IMR-90 (cell line): ENCODE results near the gene NANOS1. TPM values are rescaled to one million over a fixed set of nuclear protein-coding genes. Genes with fewer than 3 reads are reported as not detected.

Source experiments
- ATAC-seq: fragments of 200-7000 bp; cut with Tn5 transposase; 2 replicates; pipeline ENCODE4 v1.9.1; 2020; ENCODE audit warnings: low read depth, mild to moderate bottlenecking, moderate library complexity
- BruUV-seq: library from RNA; stranded (reverse); fragments of 400-500 nt; replicated peaks from 2 replicates; lab custom pipeline; 2021; lab: Mats Ljungman, UMichigan
- CTCF ChIA-PET: fragments of 300-600 bp; formaldehyde crosslinking; extraction: SDS; loops from one replicate; lab custom pipeline; 2021; ENCODE audit warnings: antibody characterized with exemption; lab: Yijun Ruan, JAX
- POLR2A ChIA-PET: fragments of 300-600 bp; sonication (Branson Sonifier 250); formaldehyde crosslinking; loops from one replicate; lab custom pipeline; 2022; ENCODE audit warnings: antibody characterized with exemption; ENCODE audit not compliant: unreplicated experiment; lab: Charles Lee
- DNase-seq: peaks from one replicate; pipeline ENCODE4 v3.0.0; 2013
- H2AFZ ChIP-seq: replicated peaks from 2 replicates; pipeline ENCODE3; 2013; ENCODE audit warnings: low read length, mild to moderate bottlenecking; ENCODE audit not compliant: poor library complexity
- H2AK5ac ChIP-seq: 2 replicates; pipeline ENCODE4 v1.6.1; 2013; ENCODE audit warnings: low read depth, low read length, inconsistent platforms
- H2AK9ac ChIP-seq: replicated peaks from 2 replicates; pipeline ENCODE3; 2013; ENCODE audit warnings: mild to moderate bottlenecking, low read depth, low read length, moderate library complexity; ENCODE audit not compliant: poor library complexity
- H2BK120ac ChIP-seq: 2 replicates; pipeline ENCODE4 v1.6.1; 2013; ENCODE audit warnings: low read depth, low read length, inconsistent platforms
- H2BK15ac ChIP-seq: 3 replicates; pipeline ENCODE4 v1.6.1; 2013; ENCODE audit warnings: low read depth, low read length, inconsistent platforms
- H2BK20ac ChIP-seq: 2 replicates; pipeline ENCODE4 v1.6.1; 2013; ENCODE audit warnings: low read depth, mild to moderate bottlenecking, inconsistent platforms, low read length, moderate library complexity
- H2BK5ac ChIP-seq: 2 replicates; pipeline ENCODE4 v1.6.1; 2013; ENCODE audit warnings: mild to moderate bottlenecking, low read depth, low read length, inconsistent platforms; ENCODE audit not compliant: poor library complexity, severe bottlenecking
- H3K14ac ChIP-seq: replicated peaks from 2 replicates; pipeline ENCODE4 v1.6.1; 2013; ENCODE audit warnings: low read depth, low read length, inconsistent platforms
- H3K18ac ChIP-seq: 2 replicates; pipeline ENCODE4 v1.6.1; 2013; ENCODE audit warnings: low read depth, low read length, control low read depth
- H3K23ac ChIP-seq: 2 replicates; pipeline ENCODE4 v1.6.1; 2013; ENCODE audit warnings: low read depth, low read length, inconsistent platforms
- H3K27ac ChIP-seq: 2 replicates; pipeline ENCODE4 v1.5.1; 2013; ENCODE audit warnings: mild to moderate bottlenecking, control low read depth, low read length; ENCODE audit not compliant: insufficient read depth
- H3K27me3 ChIP-seq: 2 replicates; pipeline ENCODE4 v1.6.1; 2013; ENCODE audit warnings: low read length; ENCODE audit not compliant: control insufficient read depth, insufficient read depth
- H3K36me3 ChIP-seq: 2 replicates; pipeline ENCODE4 v1.6.1; 2013; ENCODE audit warnings: low read length, mixed read lengths; ENCODE audit not compliant: control insufficient read depth, insufficient read depth
- H3K4ac ChIP-seq: 2 replicates; pipeline ENCODE4 v1.6.1; 2013; ENCODE audit warnings: low read depth, low read length, inconsistent platforms
- H3K4me1 ChIP-seq: 2 replicates; pipeline ENCODE4 v1.6.1; 2013; ENCODE audit warnings: low read length, mixed read lengths; ENCODE audit not compliant: control insufficient read depth, insufficient read depth
- H3K4me2 ChIP-seq: 2 replicates; pipeline ENCODE4 v1.6.1; 2013; ENCODE audit warnings: low read depth, mild to moderate bottlenecking, control low read depth, low read length, moderate library complexity
- H3K4me3 ChIP-seq: 2 replicates; pipeline ENCODE4 v1.5.1; 2013; ENCODE audit warnings: low read depth, mild to moderate bottlenecking, control low read depth, low read length, moderate library complexity; ENCODE audit not compliant: insufficient read depth
- H3K56ac ChIP-seq: 2 replicates; pipeline ENCODE4 v1.6.1; 2013; ENCODE audit warnings: low read length, inconsistent platforms; ENCODE audit not compliant: insufficient read depth; ENCODE audit errors: extremely low read depth
- H3K79me1 ChIP-seq, 2 experiments: 2 replicates each; pipeline ENCODE4 v1.6.1; 2013; ENCODE audit warnings: low read length in 2 of 2, inconsistent platforms in 1 of 2, low read depth in 1 of 2
- H3K9ac ChIP-seq: 2 replicates; pipeline ENCODE4 v1.6.1; 2013; ENCODE audit warnings: low read depth, low read length, control low read depth
- H3K9me1 ChIP-seq: 2 replicates; pipeline ENCODE4 v1.6.1; 2013; ENCODE audit warnings: low read length, inconsistent platforms; ENCODE audit not compliant: insufficient read depth
- H3K9me3 ChIP-seq: 2 replicates; pipeline ENCODE4 v1.6.1; 2013; ENCODE audit warnings: low read length; ENCODE audit not compliant: control insufficient read depth, insufficient read depth
- H4K20me1 ChIP-seq: 2 replicates; pipeline ENCODE4 v1.6.1; 2013; ENCODE audit warnings: low read length, inconsistent platforms; ENCODE audit not compliant: insufficient read depth
- H4K5ac ChIP-seq: 2 replicates; pipeline ENCODE4 v1.6.1; 2013; ENCODE audit warnings: mild to moderate bottlenecking, low read depth, low read length, control low read depth
- H4K8ac ChIP-seq, 2 experiments: 2 replicates each; pipeline ENCODE4 v1.6.1; 2013; ENCODE audit warnings: low read depth in 2 of 2, low read length in 2 of 2, control low read depth in 1 of 2, inconsistent platforms in 1 of 2
- H4K91ac ChIP-seq: 2 replicates; pipeline ENCODE4 v1.6.1; 2013; ENCODE audit warnings: low read depth, low read length, inconsistent platforms; ENCODE audit not compliant: insufficient read depth
- USF2 ChIP-seq: fragments of 150-350 bp; IDR thresholded peaks from 2 replicates; pipeline ENCODE4 v1.6.1; 2017; ENCODE audit warnings: mild to moderate bottlenecking, antibody characterized with exemption, low read length, low read depth
- WGBS, 2 experiments: methylation state at CpG; one replicate each; pipeline versions ENCODE4 v1.1.5 to v1.1.7; 2013; ENCODE audit warnings: missing lambda C conversion rate in 2 of 2; ENCODE audit not compliant: insufficient read length in 1 of 2; ENCODE audit errors: extremely low coverage in 2 of 2; 5-methylcytosine and 5-hydroxymethylcytosine counted together
- dilution Hi-C: fragments of 300-500 bp; cut with HindIII; formaldehyde crosslinking; loops from one replicate; pipeline ENCODE4 v1.14.3; 2018; ENCODE audit warnings: low sequenced_read_pairs; ENCODE audit not compliant: unreplicated experiment
- in situ Hi-C: fragments of 300-500 bp; cut with MboI; formaldehyde crosslinking; loops from 3 replicates; pipeline ENCODE4 v1.14.3; 2019; ENCODE audit warnings: low sequenced_read_pairs, inconsistent platforms, mixed read lengths
- intact Hi-C: fragments of 100-400 bp; cut with micrococcal nuclease; formaldehyde crosslinking; loops from 2 replicates; pipeline ENCODE4 v1.10.0; 2022
- polyA plus RNA-seq, 3 experiments: library from polyadenylated mRNA; depleted of rRNA; stranded (reverse); fragments of >200 nt; gene quantifications; 2 replicates each; pipeline ENCODE4 v1.2.3, GENCODE V29; 2012; ENCODE audit warnings: low replicate concordance in 1 of 3
- total RNA-seq: library from RNA; depleted of rRNA; stranded (reverse); fragments of >200 nt; gene quantifications from 2 replicates; pipeline ENCODE4 v1.2.3, GENCODE V29; 2012

The NANOS1 gene
- total and polyA plus RNA-seq, 2 of the 4 experiments (the other 2 are of a cell fraction), result under 0.01 to 0.12 TPM

- no CpG with 5 or more reads among the region's 1 CpG for WGBS, 2 experiments
- no TSS peak for BruUV-seq
- no peak overlapping the region for H3K23ac ChIP-seq
- no peak overlapping the region for H2BK15ac ChIP-seq
- POLR2A ChIA-PET, result no interaction called here
- H2AK9ac ChIP-seq, result no peak overlapping the region
- H4K91ac ChIP-seq, result no peak overlapping the region
- no peak overlapping the region for H2BK120ac ChIP-seq
- no peak overlapping the region for H3K4me2 ChIP-seq
- intact Hi-C loops, result no loop called here
- dilution Hi-C loops, result no loop called here
- H2AK5ac ChIP-seq, result no peak overlapping the region
- H2BK20ac ChIP-seq, result no peak overlapping the region
- no peak overlapping the region for H3K56ac ChIP-seq
- ATAC-seq (no peak), DNase-seq (no peak)
- no peak overlapping the region for H2BK5ac ChIP-seq
- no peak overlapping the region for H3K18ac ChIP-seq
- no peaks in the 10 kb centered on the region for H3K27me3 ChIP-seq
- peaks cover 27% of the 10 kb centered on the region for H4K20me1 ChIP-seq
- H3K9me1 ChIP-seq, result no peaks in the 10 kb centered on the region
- no peak overlapping the region for H4K8ac ChIP-seq
- TF ChIP-seq USF2, result no peak
- H3K9ac ChIP-seq, result no peak overlapping the region
- no peak overlapping the region for H3K4me3 ChIP-seq
- no peaks in the 10 kb centered on the region for H3K9me3 ChIP-seq
- H3K4me1 ChIP-seq, result no peaks in the 10 kb centered on the region
- in situ Hi-C loops, result no loop called here
- H2AFZ ChIP-seq, result no peak overlapping the region
- H3K27ac ChIP-seq, result no peak overlapping the region
- H3K36me3 ChIP-seq, result peaks cover 64% of the 10 kb centered on the region
- CTCF ChIA-PET, result interaction anchor here (0.5 kb wide), 1 partner anchor 514 kb away, joined by 3 read pairs; no protein-coding TSS in a partner anchor
- H3K79me1 ChIP-seq, result peaks cover 41 to 59% of the 10 kb centered on the region in 2 experiments
- no peak overlapping the region for H4K5ac ChIP-seq
- no peak overlapping the region for H3K14ac ChIP-seq
- no peak overlapping the region for H3K4ac ChIP-seq
Observed at GRCh38 chr10:119061352-119061751, 31.8 kb downstream of the NANOS1 start.
